Eye (tissue), 1 donor: ENCODE measurements around the gene ARSB.

Source experiments
- DNase-seq: peaks from one replicate; pipeline ENCODE4 v3.0.0-alpha.2; 2015

ARSB gene

GRCh38 chr5:78799266-78800017, 185.7 kb downstream of the ARSB start:
- no peak for DNase-seq

DNA sequence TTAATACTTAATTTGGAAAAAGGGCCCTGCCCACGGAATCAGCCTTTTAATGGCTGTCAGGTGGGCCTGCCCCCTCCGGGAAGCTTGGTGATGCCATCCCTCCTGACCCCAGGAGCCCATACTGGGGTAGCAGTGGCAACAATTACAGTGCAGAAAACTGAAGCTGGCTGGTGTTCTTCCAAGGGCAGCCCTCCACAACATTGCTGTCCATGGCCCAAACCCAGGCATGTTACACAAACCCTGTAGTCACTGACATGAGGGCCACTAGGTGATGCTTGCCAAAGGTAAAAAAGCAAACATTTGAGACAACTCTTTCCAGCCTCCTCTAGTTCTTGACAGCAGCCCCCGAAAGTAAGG, 186.5 kb downstream of the ARSB start:
- DNase-seq, result no peak

- DNase-seq, result peak; percentile 28
Observed at GRCh38 chr5:78797936-78798672, 187.0 kb downstream of the ARSB start.

GRCh38 chr5:78795757-78796156, 189.4 kb downstream of the ARSB start:
- no peak for DNase-seq

DNA sequence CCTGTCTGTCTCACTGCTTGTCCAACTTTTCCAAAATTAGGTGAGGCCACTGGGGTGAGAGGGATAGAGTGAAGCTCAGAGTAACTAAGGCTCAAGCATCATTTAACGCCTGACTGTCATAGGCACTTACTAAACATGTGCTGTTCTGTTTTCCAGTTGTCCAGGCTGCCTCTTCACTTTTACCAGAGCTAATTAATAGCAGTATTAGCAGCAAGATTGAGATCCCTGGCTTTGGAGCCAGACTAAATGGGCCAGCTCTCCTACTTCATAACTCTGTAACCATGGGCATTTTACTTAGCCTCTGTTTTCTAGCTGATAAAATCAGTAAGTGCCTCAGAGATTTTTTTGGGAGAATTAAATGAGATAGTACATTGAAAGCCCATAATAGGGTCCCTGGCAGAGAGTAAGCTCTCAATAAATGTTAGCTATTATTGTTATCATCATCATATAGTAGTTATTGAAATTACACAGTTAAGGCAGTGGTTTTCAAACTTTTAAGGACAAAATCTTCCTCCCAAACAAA, 190.4 kb downstream of the ARSB start:
- DNase-seq, result no peak

DNA sequence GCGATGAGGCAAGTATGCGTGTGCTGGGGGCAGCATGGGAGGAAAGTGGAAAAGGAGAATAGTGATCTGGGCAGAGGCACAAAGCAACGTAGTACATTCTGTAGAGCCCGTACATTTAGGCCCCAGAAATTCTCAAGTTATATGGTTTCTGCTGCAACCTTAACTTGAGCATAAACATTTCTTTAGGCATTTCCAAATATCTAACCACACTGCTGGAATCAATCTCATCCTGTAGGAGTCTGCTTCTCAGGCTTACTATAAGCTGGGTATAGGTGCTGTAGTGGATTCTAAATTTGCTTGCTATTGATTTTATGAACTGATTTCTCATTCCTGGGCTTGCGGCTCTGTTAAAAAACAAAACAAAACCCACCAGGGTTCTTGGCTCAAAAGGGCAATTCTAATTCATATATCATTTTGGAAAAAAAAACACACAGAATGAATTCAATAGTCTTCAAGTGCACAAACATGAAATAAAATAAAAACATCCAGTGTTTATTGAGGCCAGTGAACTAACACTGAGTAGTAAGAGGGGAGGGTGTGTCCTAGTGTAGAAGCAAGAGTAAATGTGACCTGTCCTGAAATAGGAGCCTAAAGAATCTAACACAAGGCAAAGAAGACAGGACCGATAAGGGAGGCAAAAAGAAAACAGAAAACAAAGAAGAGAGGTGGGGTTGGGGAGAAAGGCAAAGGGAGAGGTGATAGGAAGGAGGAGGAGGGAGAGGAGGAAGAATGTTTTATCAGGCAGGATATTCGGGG, 191.0 kb downstream of the ARSB start:
- DNase-seq, result no peak

- DNase-seq, result no peak
Observed at GRCh38 chr5:78792345-78793055, 192.6 kb downstream of the ARSB start.

DNA sequence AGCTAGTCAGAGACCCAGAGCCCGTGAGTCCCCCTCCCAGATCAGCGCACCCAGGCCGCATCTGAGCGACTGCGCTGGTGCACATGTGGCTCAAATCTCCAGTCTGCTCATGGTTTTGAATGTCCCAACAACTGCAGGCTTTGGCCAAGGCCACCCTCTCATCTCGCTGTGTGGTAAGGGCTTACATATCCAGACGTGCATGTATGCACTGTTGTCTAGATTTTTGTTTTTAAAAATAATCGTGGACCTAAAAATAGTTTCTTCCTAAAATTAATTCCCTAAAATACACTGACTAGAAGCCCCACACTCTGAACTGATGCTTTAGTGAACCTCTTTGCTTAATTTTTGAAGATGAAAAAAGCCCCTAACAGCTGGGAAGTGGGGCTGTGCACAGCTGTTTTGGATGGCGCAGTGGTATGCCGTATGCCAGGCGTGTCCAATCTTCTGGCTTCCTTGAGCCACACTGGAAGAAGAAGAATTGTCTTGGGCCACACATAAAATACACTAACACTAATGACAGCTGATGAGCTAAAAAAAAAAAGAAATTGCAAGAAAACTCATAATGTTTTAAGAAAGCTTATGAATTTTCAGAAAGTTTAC, 193.5 kb downstream of the ARSB start:
- no peak for DNase-seq

GRCh38 chr5:78787783-78788182, 197.3 kb downstream of the ARSB start:
- no peak for DNase-seq

DNA sequence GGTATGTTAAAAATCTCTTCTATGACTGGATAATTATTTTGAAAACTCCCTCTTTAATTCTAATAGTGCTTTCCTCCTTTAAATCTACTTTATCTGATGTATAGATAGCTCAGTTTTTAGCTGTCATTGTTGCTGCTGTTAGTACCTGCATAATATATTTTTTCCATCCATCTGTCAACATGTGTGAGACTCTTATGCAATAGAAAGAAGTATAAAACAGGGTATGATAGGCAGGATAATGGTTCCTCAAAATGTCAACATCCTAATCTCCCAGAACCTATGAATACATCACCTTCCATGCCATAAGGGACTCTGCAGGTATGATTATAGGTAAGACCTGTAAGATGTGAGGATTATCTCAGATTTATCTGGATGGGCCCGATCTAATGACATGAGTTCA, 199.7 kb downstream of the ARSB start:
- DNase-seq, result no peak

DNA sequence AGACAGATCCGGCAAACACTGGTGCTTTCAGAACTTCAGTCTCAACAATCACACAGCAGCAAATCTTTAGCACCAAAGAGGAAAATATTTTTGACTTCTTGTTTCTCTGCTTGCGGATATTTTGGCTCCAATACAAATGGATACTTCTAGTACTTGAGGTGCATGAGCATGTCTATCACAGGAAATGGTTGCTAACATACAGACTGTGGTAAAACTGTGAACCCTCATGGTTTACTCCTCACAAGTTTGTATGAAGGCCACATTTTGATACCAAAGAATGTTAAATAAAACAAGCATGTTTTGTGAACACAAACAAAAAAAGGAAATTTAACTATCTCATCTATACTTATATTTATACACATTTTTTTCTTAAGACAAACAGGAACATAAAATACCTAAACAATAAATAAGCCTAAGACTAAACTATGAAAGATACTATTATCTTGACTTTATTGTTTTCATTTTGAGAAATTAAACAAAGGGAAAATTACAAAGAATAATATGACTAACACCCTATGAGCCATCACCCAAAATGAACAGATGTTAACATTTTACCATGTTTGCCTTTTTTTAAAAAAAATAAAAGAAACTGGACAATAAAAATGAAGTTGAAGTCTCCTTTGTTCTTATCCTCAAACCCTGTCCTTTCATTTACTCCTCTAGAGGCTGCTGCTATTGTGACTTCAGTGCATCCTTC, 201.5 kb downstream of the ARSB start:
- DNase-seq, result no peak

- no peak for DNase-seq
Observed at GRCh38 chr5:78782728-78783127, 202.4 kb downstream of the ARSB start.

GRCh38 chr5:78781611-78782286, 203.4 kb downstream of the ARSB start:
- DNase-seq, result no peak

- DNase-seq, result no peak
Observed at GRCh38 chr5:78779771-78780616, 205.1 kb downstream of the ARSB start.

- no peak for DNase-seq
Observed at GRCh38 chr5:78779262-78779661, 205.8 kb downstream of the ARSB start.

GRCh38 chr5:78778538-78778937, 206.6 kb downstream of the ARSB start:
- no peak for DNase-seq

GRCh38 chr5:78777901-78778300, 207.2 kb downstream of the ARSB start:
- DNase-seq, result no peak

GRCh38 chr5:78776637-78777036, 208.5 kb downstream of the ARSB start:
- DNase-seq, result no peak

- no peak for DNase-seq
Observed at GRCh38 chr5:78773655-78774054, 211.5 kb downstream of the ARSB start.
